Measurements from ENCODE around the gene CREB5.

GRCh38 chr7:28516390-28517172 is 104.3 kb downstream of the CREB5 start:
- no peak for TF ChIP-seq EZH2 (IDR thresholded peaks at IDR 0.05; ENCODE audit: borderline replicate concordance, low read depth, low read length, severe bottlenecking)
- TF ChIP-seq, protein P1, sequence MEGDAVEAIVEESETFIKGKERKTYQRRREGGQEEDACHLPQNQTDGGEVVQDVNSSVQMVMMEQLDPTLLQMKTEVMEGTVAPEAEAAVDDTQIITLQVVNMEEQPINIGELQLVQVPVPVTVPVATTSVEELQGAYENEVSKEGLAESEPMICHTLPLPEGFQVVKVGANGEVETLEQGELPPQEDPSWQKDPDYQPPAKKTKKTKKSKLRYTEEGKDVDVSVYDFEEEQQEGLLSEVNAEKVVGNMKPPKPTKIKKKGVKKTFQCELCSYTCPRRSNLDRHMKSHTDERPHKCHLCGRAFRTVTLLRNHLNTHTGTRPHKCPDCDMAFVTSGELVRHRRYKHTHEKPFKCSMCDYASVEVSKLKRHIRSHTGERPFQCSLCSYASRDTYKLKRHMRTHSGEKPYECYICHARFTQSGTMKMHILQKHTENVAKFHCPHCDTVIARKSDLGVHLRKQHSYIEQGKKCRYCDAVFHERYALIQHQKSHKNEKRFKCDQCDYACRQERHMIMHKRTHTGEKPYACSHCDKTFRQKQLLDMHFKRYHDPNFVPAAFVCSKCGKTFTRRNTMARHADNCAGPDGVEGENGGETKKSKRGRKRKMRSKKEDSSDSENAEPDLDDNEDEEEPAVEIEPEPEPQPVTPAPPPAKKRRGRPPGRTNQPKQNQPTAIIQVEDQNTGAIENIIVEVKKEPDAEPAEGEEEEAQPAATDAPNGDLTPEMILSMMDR (IDR thresholded peaks at IDR 0.05; ENCODE audit: borderline replicate concordance, extremely low read depth, low read length, poor library complexity, severe bottlenecking), result no peak

All from DND-41 (cell line).